Liver (tissue), 3 donors: ENCODE measurements around the gene BPIFB1.

ENCODE experiments used
- CTCF ChIP-seq: fragments of 150-350 bp; IDR thresholded peaks from 2 replicates; pipeline ENCODE4 v1.5.1; 2017; ENCODE audit warnings: improper control_type of control experiment, low read depth, low read length; ENCODE audit not compliant: missing input control
- EGR1 ChIP-seq, 2 donors: IDR thresholded peaks; 2 replicates each; pipeline ENCODE4 v1.6.1; 2016 to 2018; ENCODE audit warnings: antibody characterized with exemption in 2 of 2, low read depth in 2 of 2
- MAX ChIP-seq: IDR thresholded peaks from 2 replicates; pipeline ENCODE4 v1.6.1; 2016; ENCODE audit warnings: antibody characterized with exemption
- NR2F2 ChIP-seq: IDR thresholded peaks from 2 replicates; pipeline ENCODE4 v1.6.1; 2016; ENCODE audit warnings: antibody characterized with exemption
- RAD21 ChIP-seq, 2 donors: IDR thresholded peaks; 2 replicates each; pipeline ENCODE4 v1.6.1; 2016; ENCODE audit warnings: antibody characterized with exemption in 2 of 2, mild to moderate bottlenecking in 2 of 2
- REST ChIP-seq: IDR thresholded peaks from 2 replicates; pipeline ENCODE4 v1.6.1; 2016; ENCODE audit warnings: antibody characterized with exemption, mild to moderate bottlenecking
- TAF1 ChIP-seq: conservative IDR thresholded peaks from 2 replicates; pipeline ENCODE4 v1.6.1; 2016; ENCODE audit warnings: antibody characterized with exemption, mild to moderate bottlenecking
- YY1 ChIP-seq: IDR thresholded peaks from 2 replicates; pipeline ENCODE4 v1.6.1; 2016; ENCODE audit warnings: antibody characterized with exemption, mild to moderate bottlenecking
- ZBTB33 ChIP-seq: IDR thresholded peaks from 2 replicates; pipeline ENCODE4 v1.6.1; 2016; ENCODE audit warnings: antibody characterized with exemption
- donor health status: healthy.
- donor health status: healthy.

GRCh38 chr20:33353013-33353402 lies 70.0 kb downstream of the BPIFB1 start:
- TF ChIP-seq TAF1 (no peak), NR2F2 (no peak), CTCF (no peak), REST (no peak), RAD21 (IDR thresholded peaks at IDR 0.05) (no peak), ZBTB33 (no peak), EGR1 (IDR thresholded peaks at IDR 0.05; ENCODE audit: low read depth in 2 of 2) (no peak), MAX (no peak), YY1 (no peak)
